ENCODE measurements around the gene GSC2.

GRCh38 chr22:19125011-19125410 is 25.1 kb downstream of the GSC2 start:
- TF ChIP-seq FOXA1 (IDR thresholded peaks at IDR 0.05) (no peak), HDGF (IDR thresholded peaks at IDR 0.05; ENCODE audit: borderline replicate concordance) (no peak), ZNF384 (IDR thresholded peaks at IDR 0.05) (no peak), FOXM1 (IDR thresholded peaks at IDR 0.05; ENCODE audit: borderline replicate concordance) (no peak), TARDBP (IDR thresholded peaks at IDR 0.05) (no peak), ARNT (IDR thresholded peaks at IDR 0.05) (no peak), CTBP1 (IDR thresholded peaks at IDR 0.05; ENCODE audit: borderline replicate concordance) (no peak), NFRKB (IDR thresholded peaks at IDR 0.05) (no peak), ELF4 (IDR thresholded peaks at IDR 0.05) (no peak), PKNOX1 (IDR thresholded peaks at IDR 0.05) (no peak), SUZ12 (IDR thresholded peaks at IDR 0.05) (no peak), L3MBTL2 (conservative IDR thresholded peaks at IDR 0.05) (no peak)
